Stimulated activated CD4-positive, alpha-beta T cell treated with anti-CD3 and anti-CD28 coated beads, Interleukin-15, amount 100 ng/mL, for 48 hours (primary cell): ENCODE results near the gene RHOB.
"Not testable (repeated sequence)": the region's sequence is repeated elsewhere in the genome, so short reads cannot be mapped to it uniquely, and the experiment has no call there.

Experiments used
- DNase-seq, 2 donors: peaks; one replicate each; pipeline ENCODE4 v3.0.0-alpha.2; 2020; ENCODE audit warnings: low read depth in 2 of 2

Gene RHOB

DNA sequence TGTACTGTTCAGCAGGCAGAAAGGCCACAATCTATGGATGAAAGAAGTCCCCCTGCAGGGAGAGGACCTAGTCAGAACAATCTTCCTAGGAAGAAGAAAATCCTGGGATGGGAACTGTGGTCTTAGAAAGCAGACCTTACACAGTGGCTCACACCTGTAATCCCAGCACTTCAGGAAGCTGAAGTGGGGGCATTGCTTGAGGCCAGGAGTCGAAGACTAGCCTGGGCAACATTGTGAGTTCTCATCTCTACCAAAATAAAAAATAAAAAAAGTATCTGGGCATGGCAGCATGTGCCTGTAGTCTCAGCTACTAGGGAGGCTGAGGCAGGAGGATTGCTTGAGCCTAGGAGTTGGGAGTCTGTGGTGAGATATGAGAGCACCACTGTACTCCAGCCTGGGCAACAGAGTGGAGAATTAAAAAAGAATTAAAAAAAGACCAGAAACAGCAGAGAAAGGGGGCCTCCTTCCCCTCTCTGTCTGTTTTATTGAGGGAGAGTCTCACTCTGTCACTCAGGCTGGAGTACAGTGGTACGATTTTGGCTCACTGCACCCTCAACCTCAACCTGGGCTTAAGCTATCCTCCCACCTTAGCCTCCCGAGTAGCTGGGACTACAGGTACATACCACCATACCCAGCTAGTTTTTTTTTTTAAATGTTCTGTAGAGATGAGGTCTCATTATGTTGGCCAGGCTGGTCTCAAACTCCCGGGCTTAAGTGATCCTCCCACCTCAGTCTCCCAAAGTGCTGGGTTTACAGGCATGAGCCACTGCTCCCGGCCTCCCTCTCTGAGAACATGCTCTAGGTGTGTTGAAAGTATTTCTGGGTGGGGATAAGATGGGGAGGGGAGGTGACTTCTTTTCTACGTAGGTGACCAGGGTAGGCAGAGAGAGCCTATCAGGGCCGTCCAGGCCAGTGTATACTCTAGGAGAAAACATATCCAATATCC, 7.4 kb downstream of the RHOB start:
- no peak for DNase-seq

DNA sequence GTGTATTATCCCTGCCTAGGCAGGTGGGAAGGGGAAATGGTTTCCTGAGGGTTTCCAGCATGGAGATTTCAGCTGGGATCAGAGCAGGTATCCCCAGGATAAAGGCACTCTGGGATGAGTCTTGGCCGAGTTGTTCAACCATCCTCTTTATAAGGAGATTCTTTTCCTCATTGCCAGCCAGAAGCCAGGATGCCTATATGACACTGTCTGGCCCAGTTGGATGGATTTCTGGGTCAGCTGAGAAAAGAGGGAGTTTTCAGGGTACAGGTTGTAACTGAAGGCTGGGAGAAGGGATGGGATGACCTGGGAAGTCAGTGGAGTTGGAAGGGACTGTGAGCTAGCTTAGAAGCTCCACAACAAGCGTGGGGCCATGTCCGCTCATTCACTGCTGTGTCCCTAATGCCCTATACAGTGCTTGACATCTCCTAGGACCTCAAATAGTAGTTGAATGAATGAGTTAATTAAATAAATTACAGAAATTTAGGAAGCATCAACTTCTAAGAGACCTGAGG, 8.3 kb downstream of the RHOB start:
- DNase-seq, result no peak

DNA sequence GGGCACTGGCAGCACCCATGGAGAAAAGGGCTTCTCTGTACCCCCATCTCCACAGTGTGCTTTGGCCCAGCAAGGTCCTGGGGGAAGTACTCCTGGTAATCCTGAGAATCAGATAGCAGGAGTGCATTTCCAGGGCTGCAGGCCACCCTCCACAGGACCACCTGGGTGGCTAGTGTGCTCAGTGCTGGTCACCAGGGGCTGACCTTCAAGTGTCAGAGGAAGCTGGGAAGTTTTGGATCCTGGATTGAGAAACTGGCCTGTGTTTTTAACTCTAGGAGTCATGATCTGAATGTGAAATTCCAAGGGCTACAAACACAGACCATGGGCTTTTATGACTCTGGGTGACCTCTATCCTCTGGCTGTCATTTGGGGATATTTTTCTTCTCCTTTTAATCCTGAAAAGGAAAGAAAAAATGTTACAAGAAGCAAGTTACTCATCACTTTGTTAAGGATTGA, 9.3 kb downstream of the RHOB start:
- DNase-seq, result no peak

DNA sequence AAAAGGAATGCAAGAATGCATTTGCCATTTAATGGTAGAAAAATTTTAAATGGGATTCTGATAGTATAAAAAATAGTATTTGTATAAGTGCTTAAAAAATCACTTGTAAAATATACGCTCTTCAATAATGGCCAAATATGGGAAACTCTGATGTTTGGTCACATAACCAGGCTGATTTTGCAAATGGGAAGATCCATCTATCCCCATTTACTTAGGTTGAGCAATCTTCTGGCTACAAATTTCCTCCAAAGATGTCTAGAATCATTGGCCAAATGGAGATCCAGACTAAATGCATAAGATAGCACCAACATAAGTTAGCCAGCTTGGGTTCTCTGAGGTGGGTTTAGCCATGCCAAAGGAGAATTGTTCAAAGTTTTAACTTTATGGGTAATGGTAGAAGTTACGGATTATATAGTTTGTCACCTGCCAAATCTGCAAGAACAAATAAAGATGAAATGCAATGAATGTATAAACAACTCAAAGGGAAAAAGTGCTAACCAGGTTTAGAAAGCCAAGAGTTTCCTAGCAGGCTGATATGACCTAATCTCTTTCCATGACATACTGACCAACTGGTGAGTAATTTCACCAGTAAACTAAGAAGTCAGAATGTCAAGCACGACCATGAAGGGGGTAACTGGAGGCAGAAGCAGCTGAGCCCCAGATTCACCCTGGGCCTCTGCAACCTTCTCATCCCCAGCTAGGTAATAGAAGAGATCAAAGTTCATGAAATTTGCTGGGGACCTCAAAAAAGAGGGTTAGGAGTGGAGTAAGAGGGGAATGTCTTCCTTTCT, 10.0 kb downstream of the RHOB start:
- DNase-seq, result no peak

DNA sequence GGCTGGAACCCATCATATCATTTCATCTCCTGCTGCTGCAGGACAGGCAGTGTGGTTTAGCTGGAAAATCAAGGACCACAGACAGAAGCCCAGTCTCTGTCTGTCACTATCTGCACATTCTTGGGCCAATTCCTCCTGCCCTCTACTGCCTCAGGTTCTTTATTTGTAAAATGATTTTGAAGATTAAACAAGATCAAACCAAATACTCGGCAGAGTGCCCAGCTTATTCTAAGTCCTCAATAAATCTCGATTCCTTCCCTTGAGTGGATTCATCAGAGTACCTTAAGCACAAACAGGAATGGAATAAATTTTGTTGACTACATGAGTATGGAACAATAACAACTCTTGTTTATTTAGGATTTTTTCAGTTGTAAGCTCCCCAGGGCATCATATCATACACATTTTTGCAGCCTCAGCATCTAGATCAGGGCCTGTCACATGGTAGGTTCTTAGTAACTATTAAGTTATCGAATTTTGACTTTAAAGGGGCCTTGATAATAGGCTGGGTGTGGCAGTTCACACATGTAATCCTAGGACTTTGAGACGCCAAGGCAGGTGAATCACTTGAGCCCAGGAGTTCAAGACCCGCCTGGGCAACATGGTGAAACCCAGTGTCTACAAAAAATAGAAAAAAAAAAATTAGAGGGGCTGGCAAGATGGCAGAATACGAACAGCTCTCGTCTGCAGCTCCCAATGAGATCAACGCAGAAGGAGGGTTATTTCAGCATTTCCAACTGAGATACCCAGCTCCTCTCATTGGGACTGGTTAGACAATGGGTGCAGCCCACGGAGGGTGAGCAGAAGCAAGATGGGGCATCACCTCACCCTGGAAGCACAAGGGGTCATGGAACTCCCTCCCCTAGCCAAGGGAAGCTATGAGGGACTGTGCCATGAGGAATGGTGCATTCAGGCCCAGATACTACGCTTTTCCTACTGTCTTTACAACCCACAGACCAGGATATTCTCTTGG, 11.1 kb downstream of the RHOB start:
- no peak for DNase-seq

DNA sequence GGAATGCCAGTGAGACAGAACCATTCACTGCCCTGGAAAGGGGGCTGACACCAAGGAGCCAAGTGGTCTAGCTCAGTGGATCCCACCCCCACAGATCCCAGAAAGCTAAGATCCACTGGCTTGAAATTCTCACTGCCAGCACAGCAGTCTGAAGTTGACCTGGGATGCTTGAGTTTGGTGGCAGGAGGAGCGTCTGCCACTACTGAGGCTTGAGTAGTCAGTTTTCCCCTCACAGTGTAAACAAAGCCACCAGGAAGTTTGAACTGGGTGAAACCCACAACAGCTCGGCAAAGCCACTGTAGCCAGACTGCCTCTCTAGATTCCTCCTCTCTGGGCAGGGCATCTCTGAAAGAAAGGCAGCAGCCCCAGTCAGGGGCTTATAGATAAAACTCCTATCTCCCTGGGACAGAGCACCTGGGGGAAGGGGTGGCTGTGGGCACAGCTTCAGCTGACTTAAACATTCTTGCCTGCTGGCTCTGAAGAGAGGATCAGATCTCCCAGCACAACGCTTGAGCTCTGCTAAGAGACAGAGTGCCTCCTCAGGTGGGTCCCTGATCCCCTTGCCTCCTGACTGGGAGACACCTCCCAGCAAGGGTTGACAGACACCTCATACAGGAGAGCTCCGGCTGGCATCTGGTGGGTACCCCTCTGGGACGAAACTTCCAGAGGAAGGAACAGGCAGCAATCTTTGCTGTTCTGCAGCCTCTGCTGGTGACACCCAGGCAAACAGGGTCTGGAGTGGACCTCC, 12.0 kb downstream of the RHOB start:
- DNase-seq, result not testable (repeated sequence)

DNA sequence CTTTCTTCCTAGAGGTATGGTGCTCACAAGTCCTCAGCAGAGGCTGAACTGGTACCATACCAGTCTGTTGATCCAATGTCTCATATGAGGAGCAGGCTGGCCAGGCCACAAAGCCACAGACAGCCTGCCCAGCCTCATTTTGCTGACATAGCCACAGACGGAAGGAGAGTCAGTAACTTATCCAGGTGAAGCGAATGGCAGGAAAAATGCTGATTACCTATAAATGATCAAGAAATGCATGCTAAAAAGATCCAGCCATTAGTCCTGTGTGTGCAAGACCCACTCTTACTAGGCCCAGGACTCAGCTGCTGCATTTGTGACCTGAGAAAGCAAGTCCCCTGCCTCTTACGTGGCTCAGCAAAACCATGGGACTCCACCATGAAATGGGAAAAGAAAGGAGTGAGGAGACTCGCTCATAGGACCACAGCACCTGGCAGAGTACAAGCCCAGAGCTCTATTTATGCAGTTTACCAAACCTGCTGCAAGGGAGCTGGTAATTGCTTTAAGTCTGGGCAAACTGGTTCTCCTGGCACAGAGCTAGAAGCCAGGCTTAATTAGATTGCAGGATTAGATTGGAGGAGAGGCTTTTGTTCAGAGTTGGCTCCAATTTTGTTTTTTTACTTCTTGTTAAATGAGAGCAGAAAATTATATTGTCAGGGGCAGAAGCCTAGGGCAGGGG, 19.0 kb downstream of the RHOB start:
- no peak for DNase-seq

DNA sequence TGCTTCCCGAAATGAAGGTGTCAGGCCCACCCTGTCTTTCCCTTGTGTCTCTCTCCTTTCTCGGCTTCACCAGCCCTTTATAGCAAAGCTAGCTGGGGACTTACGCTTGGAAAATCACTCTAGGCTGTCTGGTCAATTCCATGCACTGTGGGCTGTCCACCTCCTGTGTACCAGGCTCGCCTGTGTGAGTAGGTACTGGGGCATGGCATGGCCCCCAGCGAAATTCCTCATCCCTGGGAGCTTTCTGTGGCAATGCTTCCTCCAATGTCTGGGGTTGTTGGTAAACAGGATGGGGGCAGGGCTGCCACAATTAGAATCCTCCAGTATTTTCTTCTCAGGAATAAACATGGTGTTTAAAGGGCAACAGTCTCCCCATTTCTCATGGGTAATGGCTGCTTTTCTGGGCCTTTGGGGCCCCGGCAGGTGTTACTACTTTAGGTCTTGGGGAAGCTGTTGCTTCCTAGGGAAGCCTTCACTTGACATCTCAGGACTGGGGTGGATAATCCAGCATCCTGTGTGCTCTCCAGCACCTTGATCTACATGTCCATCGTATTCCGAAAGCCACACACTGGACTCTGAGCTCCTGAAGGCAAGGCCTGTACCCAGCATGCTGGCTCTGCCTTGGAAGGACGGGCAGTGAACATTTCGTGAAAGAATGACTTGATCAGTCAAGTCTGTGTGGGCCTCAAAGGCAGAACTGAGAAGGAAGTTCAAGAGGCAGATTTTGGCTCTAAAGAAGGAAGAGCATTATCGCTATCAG, 21.1 kb downstream of the RHOB start:
- no peak for DNase-seq

DNA sequence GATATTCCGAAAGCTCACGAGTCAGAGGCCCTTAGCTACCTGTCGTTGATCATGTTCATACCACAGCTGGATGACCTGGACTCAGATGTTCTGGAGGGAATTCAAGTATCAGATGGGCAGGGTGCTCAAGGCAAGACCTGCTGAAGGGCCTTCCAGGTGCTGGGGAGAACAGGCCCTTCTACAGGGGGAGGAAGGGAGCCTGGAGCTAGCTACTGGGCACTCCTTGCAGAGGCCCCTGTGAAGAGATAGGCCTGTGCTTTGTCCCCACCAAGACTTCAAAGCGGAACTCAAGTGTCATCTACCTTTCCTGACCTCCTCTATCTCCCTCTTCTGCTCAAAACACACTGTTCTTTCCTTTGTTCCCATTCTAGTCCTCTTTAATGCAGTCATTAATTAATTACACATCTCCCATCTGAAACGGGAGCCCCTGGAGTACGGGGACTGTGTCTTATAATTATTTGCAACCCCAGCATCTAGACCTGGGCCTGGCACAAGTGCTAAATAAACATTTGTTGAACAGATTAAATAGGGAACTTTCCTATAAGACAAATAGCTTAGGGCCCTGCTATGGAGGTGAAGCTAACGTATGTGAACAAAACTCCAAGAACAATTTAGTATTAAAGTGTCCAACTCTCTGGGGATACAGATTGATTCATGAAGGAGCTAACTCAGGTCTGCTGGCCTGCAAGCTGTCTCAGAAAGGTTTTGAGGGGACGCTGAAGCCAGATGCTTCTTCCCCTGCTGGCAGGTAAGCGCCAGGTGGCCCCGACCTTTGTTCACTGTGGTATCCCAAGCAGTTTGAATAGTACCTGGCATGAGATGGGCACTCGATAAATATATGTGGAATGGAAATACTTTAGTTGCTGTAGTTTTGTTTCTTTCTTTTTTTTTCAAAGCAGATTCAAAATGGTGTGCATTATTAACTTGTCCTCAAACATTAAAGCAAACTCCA, 22.0 kb downstream of the RHOB start:
- no peak for DNase-seq

DNA sequence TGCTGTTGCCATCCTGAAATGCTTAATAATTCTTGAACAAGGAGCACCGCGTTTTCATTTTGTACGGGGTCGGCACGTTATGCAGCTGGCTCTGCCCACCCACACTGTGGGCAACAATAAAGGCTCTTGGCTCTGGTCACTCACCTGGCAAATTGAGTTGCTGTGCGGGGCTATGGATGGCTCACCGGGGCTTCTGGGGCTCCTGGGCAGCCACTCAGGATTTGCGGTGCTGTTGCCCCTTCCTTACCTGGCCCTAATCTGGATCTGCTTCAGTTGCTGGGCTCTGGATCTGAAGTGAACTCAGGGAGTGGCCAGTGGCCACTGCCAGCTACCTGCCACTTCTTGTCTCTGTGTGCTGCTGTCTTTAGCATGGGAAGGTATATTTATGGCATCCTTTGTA, 22.7 kb downstream of the RHOB start:
- DNase-seq, result no peak

DNA sequence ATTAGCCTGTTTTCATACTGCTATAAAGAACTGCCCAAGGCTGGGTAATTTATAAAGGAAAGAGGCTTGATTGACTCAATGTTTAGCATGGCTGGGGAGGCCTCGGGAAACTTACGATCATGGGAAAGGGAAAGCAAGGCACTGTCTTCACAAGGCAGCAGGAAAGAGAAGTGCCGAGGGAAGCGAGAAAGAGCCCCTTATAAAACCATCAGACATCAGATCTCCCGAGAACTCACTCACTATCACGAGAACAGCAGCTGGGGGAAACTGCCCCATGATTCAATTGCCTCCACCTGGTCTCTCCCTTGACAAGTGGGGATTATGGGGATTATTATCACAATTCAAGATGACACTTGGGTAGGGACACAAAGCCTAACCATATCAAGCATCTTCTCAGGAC, 23.3 kb downstream of the RHOB start:
- no peak for DNase-seq

DNA sequence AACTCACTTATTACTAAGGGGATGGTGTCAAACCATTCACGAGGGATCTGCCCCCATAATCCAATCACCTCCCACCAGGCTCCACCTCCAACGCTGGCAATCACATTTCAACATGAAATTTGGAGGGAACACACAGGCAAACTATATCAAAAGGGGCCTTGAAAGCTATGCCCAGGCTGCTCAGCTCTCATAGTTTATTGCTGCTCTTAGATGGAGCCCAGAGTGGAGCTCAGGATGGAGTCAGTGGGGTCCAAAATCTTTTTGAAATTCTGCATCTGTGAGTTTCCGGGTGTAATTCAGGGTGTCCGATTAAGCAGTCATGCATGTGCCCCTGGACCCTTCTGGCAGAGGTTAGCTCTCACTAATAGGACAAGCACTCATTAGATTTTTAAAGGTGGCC, 24.3 kb downstream of the RHOB start:
- DNase-seq, result no peak

DNA sequence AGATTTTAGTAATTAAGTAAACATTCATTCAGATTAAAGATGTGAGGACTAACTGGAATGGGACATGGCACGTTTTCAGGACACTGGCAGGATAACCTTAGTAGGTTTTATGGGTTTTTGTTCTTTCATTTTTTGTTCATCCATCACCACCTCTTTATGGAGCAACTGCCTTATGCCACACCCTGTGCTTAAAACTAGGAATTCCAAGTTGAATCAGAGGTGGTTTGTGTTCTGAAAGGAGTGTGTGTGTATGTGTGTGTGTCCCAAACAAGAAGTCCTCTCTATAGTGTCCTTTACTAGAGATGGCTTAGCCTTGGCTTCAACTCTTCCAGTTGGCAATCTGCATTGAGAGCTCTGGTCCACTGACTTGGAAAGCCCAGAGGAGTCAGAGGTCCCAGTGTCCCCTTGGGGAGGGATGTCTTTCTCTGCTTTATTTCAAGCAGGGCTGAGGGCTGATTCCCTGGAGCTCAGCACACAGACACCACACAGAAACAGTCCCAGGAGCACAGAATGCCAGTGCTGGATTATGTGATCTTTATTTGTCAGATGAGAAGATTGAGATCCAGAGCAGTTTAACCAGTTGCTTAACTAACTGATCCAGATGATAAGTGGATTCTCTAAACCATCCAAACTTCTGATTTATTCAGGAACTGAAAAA, 25.2 kb downstream of the RHOB start:
- DNase-seq, result no peak

DNA sequence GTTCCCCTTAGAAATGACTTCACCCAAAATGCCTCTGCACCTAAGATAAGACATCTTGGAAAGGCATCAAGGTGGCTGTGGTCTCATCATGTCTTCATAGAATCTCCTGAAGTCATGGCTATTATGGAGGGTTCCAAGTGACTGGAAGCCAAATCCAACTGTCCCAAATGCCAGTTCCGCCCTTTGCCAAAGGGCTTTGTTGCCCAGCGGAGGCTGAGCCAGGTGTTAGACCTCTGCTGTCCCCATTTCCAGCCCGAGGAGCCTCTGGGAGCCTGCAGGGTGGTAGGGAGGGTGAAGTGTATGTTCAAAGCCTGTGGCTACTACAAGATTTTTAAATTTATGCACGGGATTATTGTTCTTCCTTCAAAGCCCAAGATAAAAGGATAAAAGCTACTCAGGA, 25.7 kb downstream of the RHOB start:
- DNase-seq, result no peak

DNA sequence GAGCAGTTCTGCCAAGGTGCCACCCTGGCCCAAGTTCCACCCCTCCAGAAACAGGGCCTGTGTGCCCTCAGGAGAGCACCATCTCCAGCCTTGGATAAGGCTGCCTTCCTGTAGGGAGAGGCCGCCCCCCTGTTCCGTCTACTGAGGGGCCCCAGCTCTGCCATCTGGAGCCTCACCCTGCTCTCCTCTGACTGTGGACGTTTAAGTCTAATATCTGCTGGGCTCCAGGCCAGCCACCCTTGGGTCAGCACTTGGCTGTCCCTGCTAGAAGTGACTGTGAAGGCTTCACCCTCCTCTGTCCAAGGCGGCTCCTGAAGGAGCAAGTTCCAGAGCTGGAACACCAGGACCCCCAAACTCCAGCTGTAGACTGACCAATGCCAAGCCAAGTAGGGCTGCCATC, 26.3 kb downstream of the RHOB start:
- no peak for DNase-seq

DNA sequence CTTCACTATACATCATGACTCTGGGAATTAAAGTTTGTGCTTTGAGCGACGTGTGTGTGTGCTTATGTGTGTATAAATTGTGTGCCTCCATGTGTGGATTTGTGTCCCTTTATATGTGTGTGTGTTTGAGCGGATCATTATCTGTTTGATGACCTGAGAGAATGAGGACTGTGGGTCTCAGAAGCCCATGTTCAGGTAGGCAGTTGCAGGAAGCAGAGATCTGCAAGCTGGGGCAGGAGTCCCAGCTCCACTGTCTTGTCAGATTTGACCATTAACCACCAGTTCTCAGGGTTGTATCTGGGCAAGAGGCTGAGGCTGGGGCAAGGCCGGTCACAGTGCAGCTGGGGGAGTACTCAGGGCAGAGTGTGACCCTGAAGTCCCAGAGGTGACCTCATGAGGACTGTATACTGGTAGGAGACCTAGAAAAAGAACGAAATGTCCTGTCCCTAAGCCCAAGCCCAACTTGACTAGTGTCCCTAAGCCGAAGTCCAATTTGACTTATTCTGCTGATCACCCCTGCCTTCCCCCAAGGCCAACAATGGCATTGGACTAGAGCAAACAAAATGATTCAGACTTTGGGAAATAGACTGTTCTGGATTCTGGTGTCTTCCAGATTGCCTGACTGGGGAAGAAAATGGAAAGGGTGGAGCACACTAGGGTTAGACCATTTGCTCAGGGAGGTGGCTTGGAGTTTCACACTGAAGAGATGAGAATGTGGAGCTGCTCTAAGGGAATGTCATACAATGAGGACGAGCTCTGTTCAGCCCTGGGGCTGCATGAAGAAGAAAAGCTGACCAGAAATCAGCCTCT, 28.1 kb downstream of the RHOB start:
- no peak for DNase-seq

DNA sequence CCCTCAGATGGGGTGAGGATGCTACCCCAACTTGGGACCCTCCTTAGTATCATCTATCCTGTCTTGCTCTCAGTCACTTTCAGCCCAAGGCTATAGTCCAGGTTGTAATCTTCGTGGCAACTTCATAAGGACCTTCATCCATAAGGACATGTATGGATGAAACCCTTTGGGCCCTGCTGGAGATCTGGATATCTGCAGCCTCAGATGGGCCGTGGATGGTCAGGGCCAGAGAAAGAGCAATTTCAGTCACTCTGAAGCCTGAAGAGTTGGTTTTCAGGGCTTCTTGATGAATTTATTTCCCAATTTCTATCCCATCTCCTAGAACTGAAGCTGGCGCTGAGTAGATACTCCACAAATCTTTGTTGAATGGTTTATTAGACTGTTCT, 28.7 kb downstream of the RHOB start:
- no peak for DNase-seq
